ENCODE results near the gene CEP164. TPM values are rescaled to one million over a fixed set of nuclear protein-coding genes. Genes with fewer than 3 reads are reported as not detected.

CEP164 gene
- total RNA-seq, 4 donors from 2014 or later = 3.4 to 9.2 (median 5.8) TPM

DNA sequence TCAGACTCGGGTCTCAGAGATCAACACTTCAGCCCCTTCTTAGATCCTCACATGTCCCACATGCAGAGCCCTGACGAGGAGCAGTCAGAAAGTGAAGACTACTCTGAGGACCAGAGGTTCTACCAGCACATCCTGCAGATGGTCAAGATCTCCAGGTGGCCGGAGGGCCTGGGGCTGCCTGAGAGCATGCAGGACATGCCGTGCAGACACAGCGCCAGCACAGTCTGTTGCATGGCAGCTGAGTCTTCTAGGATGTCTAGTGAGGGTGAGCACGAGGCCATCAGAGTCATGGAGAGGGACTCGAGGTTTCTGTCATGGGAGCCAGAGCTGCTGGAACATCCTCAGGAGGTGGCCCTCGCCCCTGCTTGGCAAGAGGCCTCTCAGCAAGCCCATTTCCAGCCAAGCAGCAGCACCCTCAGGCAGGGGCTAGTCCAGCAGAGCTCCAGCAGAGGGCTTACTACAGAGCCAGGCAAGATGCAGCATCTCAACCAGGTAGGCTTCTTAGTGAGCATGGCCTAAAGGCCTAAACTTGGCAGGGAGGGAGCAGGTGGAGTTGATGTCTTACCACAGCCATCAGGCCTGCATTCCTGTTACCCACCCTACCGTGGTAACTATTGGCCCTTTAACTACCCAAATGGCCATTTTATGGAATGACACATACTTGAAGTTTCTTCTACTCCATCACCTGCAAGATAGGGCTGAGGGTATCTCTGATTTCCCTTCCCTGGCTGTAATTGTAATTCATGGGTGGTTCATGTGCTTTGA lies 28.7 kb downstream of the CEP164 start:
- Histone ChIP-seq H3K27me3 (no peaks in the 10 kb centered on the region), H3K4me1 (no peaks in the 10 kb centered on the region), H3K36me3 (peaks cover 0 to 32% of the 10 kb centered on the region in 2 donors), H3K27ac (no peak overlapping the region), H3K9me3 (no peaks in the 10 kb centered on the region), H3K4me3 (no peak overlapping the region)
- ATAC-seq (no peak), DNase-seq (no peak)
- TF ChIP-seq POLR2A (IDR thresholded peaks at IDR 0.05) = no peak
- TF ChIP-seq, protein P1, sequence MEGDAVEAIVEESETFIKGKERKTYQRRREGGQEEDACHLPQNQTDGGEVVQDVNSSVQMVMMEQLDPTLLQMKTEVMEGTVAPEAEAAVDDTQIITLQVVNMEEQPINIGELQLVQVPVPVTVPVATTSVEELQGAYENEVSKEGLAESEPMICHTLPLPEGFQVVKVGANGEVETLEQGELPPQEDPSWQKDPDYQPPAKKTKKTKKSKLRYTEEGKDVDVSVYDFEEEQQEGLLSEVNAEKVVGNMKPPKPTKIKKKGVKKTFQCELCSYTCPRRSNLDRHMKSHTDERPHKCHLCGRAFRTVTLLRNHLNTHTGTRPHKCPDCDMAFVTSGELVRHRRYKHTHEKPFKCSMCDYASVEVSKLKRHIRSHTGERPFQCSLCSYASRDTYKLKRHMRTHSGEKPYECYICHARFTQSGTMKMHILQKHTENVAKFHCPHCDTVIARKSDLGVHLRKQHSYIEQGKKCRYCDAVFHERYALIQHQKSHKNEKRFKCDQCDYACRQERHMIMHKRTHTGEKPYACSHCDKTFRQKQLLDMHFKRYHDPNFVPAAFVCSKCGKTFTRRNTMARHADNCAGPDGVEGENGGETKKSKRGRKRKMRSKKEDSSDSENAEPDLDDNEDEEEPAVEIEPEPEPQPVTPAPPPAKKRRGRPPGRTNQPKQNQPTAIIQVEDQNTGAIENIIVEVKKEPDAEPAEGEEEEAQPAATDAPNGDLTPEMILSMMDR (IDR thresholded peaks at IDR 0.05 in 4 of 5, conservative IDR thresholded peaks at IDR 0.05 in 1 of 5) = no peak
- intact Hi-C loops (cut with DNase I; ENCODE audit: low total_unique reads) (no loop called here), in situ Hi-C loops (cut with MboI; ENCODE audit: low sequenced_read_pairs in 4 of 4) (no loop called here)

- no peak for ATAC-seq
- H3K27me3 ChIP-seq = no peaks in the 10 kb centered on the region
- no peak for DNase-seq
- H3K27ac ChIP-seq = no peak overlapping the region
- no peak for TF ChIP-seq POLR2A (IDR thresholded peaks at IDR 0.05)
- TF ChIP-seq, protein P1 (IDR thresholded peaks at IDR 0.05 in 4 of 5, conservative IDR thresholded peaks at IDR 0.05 in 1 of 5) = no peak
- H3K4me3 ChIP-seq = no peak overlapping the region
- H3K4me1 ChIP-seq = no peaks in the 10 kb centered on the region
- H3K9me3 ChIP-seq = no peaks in the 10 kb centered on the region
- H3K36me3 ChIP-seq = peaks cover 0 to 18% of the 10 kb centered on the region in 2 donors
- intact Hi-C loops (cut with DNase I; ENCODE audit: low total_unique reads) (no loop called here), in situ Hi-C loops (cut with MboI; ENCODE audit: low sequenced_read_pairs in 4 of 4) (no loop called here)
These were observed 33.8 kb downstream of the CEP164 start for GRCh38 chr11:117361432-117361831.

DNA sequence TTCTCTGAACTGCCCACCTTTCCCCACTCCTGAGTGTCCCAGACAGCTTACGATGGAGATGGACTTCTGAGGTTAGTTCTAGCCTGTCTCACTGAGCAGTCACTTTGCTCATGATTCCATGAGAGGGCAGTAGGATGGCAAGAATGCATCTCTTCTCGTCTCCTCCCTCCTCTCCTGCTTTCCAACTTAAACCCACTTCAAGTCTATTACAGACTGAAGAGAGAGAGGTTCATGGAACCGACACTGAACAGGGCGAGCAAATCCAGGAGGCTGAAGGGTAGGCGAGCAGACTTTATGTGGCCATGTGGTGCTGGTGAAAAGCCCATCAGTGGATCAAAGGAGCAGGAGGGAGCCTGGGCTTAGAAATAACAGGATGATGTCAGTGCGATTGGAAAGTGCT lies 38.6 kb downstream of the CEP164 start:
- TF ChIP-seq, protein P1 (IDR thresholded peaks at IDR 0.05 in 4 of 5, conservative IDR thresholded peaks at IDR 0.05 in 1 of 5) = no peak
- no peak for TF ChIP-seq POLR2A (IDR thresholded peaks at IDR 0.05)
- Histone ChIP-seq H3K27ac (no peak overlapping the region), H3K9me3 (no peaks in the 10 kb centered on the region), H3K36me3 (peaks cover 0 to 22% of the 10 kb centered on the region in 2 donors), H3K4me3 (no peak overlapping the region), H3K27me3 (no peaks in the 10 kb centered on the region), H3K4me1 (no peaks in the 10 kb centered on the region)
- in situ Hi-C loops (cut with MboI; ENCODE audit: low sequenced_read_pairs in 4 of 4) (no loop called here), intact Hi-C loops (cut with DNase I; ENCODE audit: low total_unique reads) (no loop called here)
- ATAC-seq (no peak), DNase-seq (no peak)

- in situ Hi-C loops (cut with MboI; ENCODE audit: low sequenced_read_pairs in 4 of 4) (no loop called here), intact Hi-C loops (cut with DNase I; ENCODE audit: low total_unique reads) (no loop called here)
- ATAC-seq = no peak
- no peak overlapping the region for H3K4me3 ChIP-seq
- TF ChIP-seq POLR2A (IDR thresholded peaks at IDR 0.05) = no peak
- TF ChIP-seq, protein P1 (IDR thresholded peaks at IDR 0.05 in 4 of 5, conservative IDR thresholded peaks at IDR 0.05 in 1 of 5) = no peak
- no peaks in the 10 kb centered on the region for H3K9me3 ChIP-seq
- H3K36me3 ChIP-seq = peaks cover 0 to 22% of the 10 kb centered on the region in 2 donors
- no peak for DNase-seq
- no peaks in the 10 kb centered on the region for H3K4me1 ChIP-seq
- no peaks in the 10 kb centered on the region for H3K27me3 ChIP-seq
- no peak overlapping the region for H3K27ac ChIP-seq
These were observed 39.2 kb downstream of the CEP164 start for GRCh38 chr11:117366875-117367274.

All from gastrocnemius medialis (tissue), 4 donors.